ENCODE measurements around the gene TRAK2.

DNA sequence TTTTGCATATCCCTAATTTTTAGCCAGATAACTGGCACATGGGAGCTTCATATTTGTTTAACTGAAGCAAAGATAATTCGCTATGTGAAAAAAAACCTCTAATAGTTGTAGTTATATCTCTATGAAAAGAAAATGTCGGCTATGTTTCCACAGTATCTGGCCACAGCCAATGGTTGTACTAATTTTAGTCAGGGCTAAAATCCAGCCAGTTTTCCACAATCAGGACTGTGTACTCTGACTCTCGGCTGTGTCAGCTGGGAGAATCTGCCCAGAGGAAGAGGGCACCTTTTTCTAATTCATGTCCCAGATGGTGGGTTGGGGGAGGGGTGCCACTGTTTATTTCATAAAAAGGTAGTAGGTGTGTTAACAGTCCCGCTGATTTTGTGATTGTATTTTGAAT lies 39.0 kb upstream of the TRAK2 start:
- TF ChIP-seq, protein P1, sequence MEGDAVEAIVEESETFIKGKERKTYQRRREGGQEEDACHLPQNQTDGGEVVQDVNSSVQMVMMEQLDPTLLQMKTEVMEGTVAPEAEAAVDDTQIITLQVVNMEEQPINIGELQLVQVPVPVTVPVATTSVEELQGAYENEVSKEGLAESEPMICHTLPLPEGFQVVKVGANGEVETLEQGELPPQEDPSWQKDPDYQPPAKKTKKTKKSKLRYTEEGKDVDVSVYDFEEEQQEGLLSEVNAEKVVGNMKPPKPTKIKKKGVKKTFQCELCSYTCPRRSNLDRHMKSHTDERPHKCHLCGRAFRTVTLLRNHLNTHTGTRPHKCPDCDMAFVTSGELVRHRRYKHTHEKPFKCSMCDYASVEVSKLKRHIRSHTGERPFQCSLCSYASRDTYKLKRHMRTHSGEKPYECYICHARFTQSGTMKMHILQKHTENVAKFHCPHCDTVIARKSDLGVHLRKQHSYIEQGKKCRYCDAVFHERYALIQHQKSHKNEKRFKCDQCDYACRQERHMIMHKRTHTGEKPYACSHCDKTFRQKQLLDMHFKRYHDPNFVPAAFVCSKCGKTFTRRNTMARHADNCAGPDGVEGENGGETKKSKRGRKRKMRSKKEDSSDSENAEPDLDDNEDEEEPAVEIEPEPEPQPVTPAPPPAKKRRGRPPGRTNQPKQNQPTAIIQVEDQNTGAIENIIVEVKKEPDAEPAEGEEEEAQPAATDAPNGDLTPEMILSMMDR (conservative IDR thresholded peaks at IDR 0.05; ENCODE audit: low read depth, low read length), result no peak
- TF ChIP-seq EZH2 (IDR thresholded peaks at IDR 0.05; ENCODE audit: borderline replicate concordance, low read depth, low read length, poor library complexity, severe bottlenecking), result no peak
